Activated CD4-positive, alpha-beta T cell treated with anti-CD3 and anti-CD28 coated beads for 36 hours (primary cell): ENCODE measurements around the gene BCKDHB. TPM values are rescaled to one million over a fixed set of nuclear protein-coding genes. Genes with fewer than 3 reads are reported as not detected.
"Not testable (repeated sequence)": the region's sequence is repeated elsewhere in the genome, so short reads cannot be mapped to it uniquely, and the experiment has no call there.

ENCODE experiments used
- ATAC-seq: fragments of 200-7000 bp; cut with Tn5 transposase; one replicate; pipeline ENCODE4 v1.10.0; 2021; ENCODE audit warnings: mild to moderate bottlenecking, moderate library complexity
- CTCF ChIA-PET: fragments of 350-600 bp; sonication (Branson Sonifier 250); formaldehyde crosslinking; loops from one replicate; lab custom pipeline; 2021; ENCODE audit warnings: antibody characterized with exemption; lab: Charles Lee
- POLR2A ChIA-PET: fragments of 350-600 bp; sonication (Branson Sonifier 250); formaldehyde crosslinking; loops from one replicate; lab custom pipeline; 2021; ENCODE audit warnings: antibody characterized with exemption, inconsistent platforms; lab: Charles Lee
- DNase-seq: peaks from one replicate; pipeline ENCODE4 v3.0.0-alpha.2; 2020
- H3K27ac Mint-ChIP-seq: one replicate; pipeline ENCODE4 v1.8.0; 2021; ENCODE audit warnings: mixed read lengths
- H3K27me3 Mint-ChIP-seq: one replicate; pipeline ENCODE4 v1.8.0; 2021; ENCODE audit warnings: mixed read lengths
- H3K36me3 Mint-ChIP-seq: one replicate; pipeline ENCODE4 v1.8.0; 2021; ENCODE audit warnings: low read depth, mixed read lengths
- H3K4me1 Mint-ChIP-seq: one replicate; pipeline ENCODE4 v1.8.0; 2021; ENCODE audit warnings: mixed read lengths
- H3K4me3 Mint-ChIP-seq: one replicate; pipeline ENCODE4 v1.8.0; 2021; ENCODE audit warnings: mild to moderate bottlenecking, moderate library complexity, mixed read lengths
- H3K9me3 Mint-ChIP-seq: one replicate; pipeline ENCODE4 v1.8.0; 2021; ENCODE audit warnings: low read depth, mixed read lengths
- intact Hi-C, 2 experiments: fragments of 100-400 bp; cut with DNase I in 1 of 2; cut with micrococcal nuclease in 1 of 2; formaldehyde crosslinking; loops; one replicate each; pipeline versions ENCODE4 v1.14.2 to v1.15.1; 2022 to 2024; cut with DNase I, micrococcal nuclease
- total RNA-seq, 2 experiments: library from RNA; stranded (reverse); gene quantifications; one replicate each; pipeline ENCODE4 v1.2.3, GENCODE V29; 2021

BCKDHB gene
- total RNA-seq, 2 experiments from 2014 or later = 13.1 to 21.4 TPM

- Mint-ChIP-seq H3K4me3 (no peak overlapping the region), H3K27me3 (no peaks in the 10 kb centered on the region), H3K36me3 (peaks cover 14% of the 10 kb centered on the region), H3K27ac (no peak overlapping the region), H3K4me1 (peaks cover 6% of the 10 kb centered on the region), H3K9me3 (no peaks in the 10 kb centered on the region)
- DNase-seq = no peak
- CTCF ChIA-PET = interaction anchor here (0.9 to 1.0 kb wide), 2 partner anchors 8 to 25 kb away, joined by 3 read pairs; no protein-coding TSS in a partner anchor
- POLR2A ChIA-PET = no interaction called here
- ATAC-seq = no peak
- intact Hi-C loops = no loop called here
Observed at GRCh38 chr6:80287112-80287511, 180.6 kb downstream of the BCKDHB start.

GRCh38 chr6:80287607-80288006 is 181.1 kb downstream of the BCKDHB start:
- peaks cover 3% of the 10 kb centered on the region for H3K9me3 Mint-ChIP-seq
- POLR2A ChIA-PET = no interaction called here
- H3K27me3 Mint-ChIP-seq = no peaks in the 10 kb centered on the region
- H3K4me3 Mint-ChIP-seq = no peak overlapping the region
- ATAC-seq = no peak
- intact Hi-C loops = no loop called here
- H3K27ac Mint-ChIP-seq = no peak overlapping the region
- CTCF ChIA-PET = interaction anchor here (0.6 to 0.9 kb wide), 2 partner anchors 26 to 112 kb away, joined by 3 read pairs; no protein-coding TSS in a partner anchor
- DNase-seq = no peak
- H3K36me3 Mint-ChIP-seq = peaks cover 18% of the 10 kb centered on the region
- H3K4me1 Mint-ChIP-seq = peaks cover 6% of the 10 kb centered on the region

- H3K4me3 Mint-ChIP-seq = no peak overlapping the region
- peaks cover 33% of the 10 kb centered on the region for H3K36me3 Mint-ChIP-seq
- ATAC-seq (no peak), DNase-seq (no peak)
- no peaks in the 10 kb centered on the region for H3K4me1 Mint-ChIP-seq
- peaks cover 18% of the 10 kb centered on the region for H3K9me3 Mint-ChIP-seq
- ChIA-PET POLR2A (no interaction called here), CTCF (no interaction called here)
- intact Hi-C loops = no loop called here
- no peak overlapping the region for H3K27ac Mint-ChIP-seq
- H3K27me3 Mint-ChIP-seq = no peaks in the 10 kb centered on the region
Observed at GRCh38 chr6:80289727-80290126, 183.3 kb downstream of the BCKDHB start.

- ATAC-seq, DNase-seq, H3K4me3 Mint-ChIP-seq, intact Hi-C loops, H3K4me1 Mint-ChIP-seq, H3K27me3 Mint-ChIP-seq, POLR2A ChIA-PET, H3K27ac Mint-ChIP-seq, CTCF ChIA-PET: not testable (repeated sequence)
- Mint-ChIP-seq H3K36me3 (peaks cover 34% of the 10 kb centered on the region), H3K9me3 (peaks cover 26% of the 10 kb centered on the region)
Observed at GRCh38 chr6:80294531-80294930, 188.1 kb downstream of the BCKDHB start.

GRCh38 chr6:80302716-80303115 is 196.2 kb downstream of the BCKDHB start:
- Mint-ChIP-seq H3K27ac (no peak overlapping the region), H3K27me3 (no peaks in the 10 kb centered on the region), H3K4me1 (peaks cover 2% of the 10 kb centered on the region), H3K4me3 (no peak overlapping the region), H3K36me3 (peaks cover 4% of the 10 kb centered on the region), H3K9me3 (peaks cover 2% of the 10 kb centered on the region)
- CTCF ChIA-PET = no interaction called here
- POLR2A ChIA-PET = no interaction called here
- DNase-seq (no peak), ATAC-seq (no peak)
- intact Hi-C loops = no loop called here

GRCh38 chr6:80304014-80304413 is 197.5 kb downstream of the BCKDHB start:
- ATAC-seq (no peak), DNase-seq (no peak)
- intact Hi-C loops = no loop called here
- POLR2A ChIA-PET = no interaction called here
- H3K27me3 Mint-ChIP-seq = no peaks in the 10 kb centered on the region
- H3K36me3 Mint-ChIP-seq = peaks cover 6% of the 10 kb centered on the region
- H3K27ac Mint-ChIP-seq = no peak overlapping the region
- no peaks in the 10 kb centered on the region for H3K9me3 Mint-ChIP-seq
- CTCF ChIA-PET = no interaction called here
- H3K4me1 Mint-ChIP-seq = peaks cover 2% of the 10 kb centered on the region
- H3K4me3 Mint-ChIP-seq = no peak overlapping the region

- DNase-seq (no peak), ATAC-seq (no peak)
- Mint-ChIP-seq H3K36me3 (peaks cover 24% of the 10 kb centered on the region), H3K9me3 (peaks cover 14% of the 10 kb centered on the region), H3K4me1 (no peaks in the 10 kb centered on the region), H3K27me3 (no peaks in the 10 kb centered on the region), H3K27ac (no peak overlapping the region), H3K4me3 (no peak overlapping the region)
- POLR2A ChIA-PET = no interaction called here
- intact Hi-C loops = no loop called here
- CTCF ChIA-PET = no interaction called here
Observed at GRCh38 chr6:80314531-80314930, 208.1 kb downstream of the BCKDHB start.

GRCh38 chr6:80316686-80317231 is 210.3 kb downstream of the BCKDHB start:
- Mint-ChIP-seq H3K4me1 (no peaks in the 10 kb centered on the region), H3K4me3 (no peak overlapping the region), H3K27me3 (no peaks in the 10 kb centered on the region), H3K9me3 (peaks cover 10% of the 10 kb centered on the region), H3K36me3 (peaks cover 5% of the 10 kb centered on the region), H3K27ac (no peak overlapping the region)
- DNase-seq (no peak), ATAC-seq (no peak)
- intact Hi-C loops = no loop called here
- POLR2A ChIA-PET = interaction anchor here (0.7 kb wide), 1 partner anchor 36 kb away, joined by 3 read pairs; no protein-coding TSS in a partner anchor
- CTCF ChIA-PET = no interaction called here

GRCh38 chr6:80319196-80319595 is 212.7 kb downstream of the BCKDHB start:
- CTCF ChIA-PET = interaction anchor here (1.4 kb wide), 1 partner anchor 105 kb away, joined by 4 read pairs; no protein-coding TSS in a partner anchor
- Mint-ChIP-seq H3K4me3 (no peak overlapping the region), H3K27me3 (no peaks in the 10 kb centered on the region), H3K4me1 (no peaks in the 10 kb centered on the region), H3K9me3 (no peaks in the 10 kb centered on the region), H3K27ac (no peak overlapping the region), H3K36me3 (no peaks in the 10 kb centered on the region)
- ATAC-seq (no peak), DNase-seq (no peak)
- POLR2A ChIA-PET = no interaction called here
- intact Hi-C loops = no loop called here

GRCh38 chr6:80321011-80321410 is 214.5 kb downstream of the BCKDHB start:
- no peaks in the 10 kb centered on the region for H3K4me1 Mint-ChIP-seq
- CTCF ChIA-PET = no interaction called here
- ATAC-seq = no peak

GRCh38 chr6:80325742-80326141 is 219.3 kb downstream of the BCKDHB start:
- Mint-ChIP-seq H3K4me3 (no peak overlapping the region), H3K36me3 (no peaks in the 10 kb centered on the region), H3K4me1 (no peaks in the 10 kb centered on the region), H3K9me3 (no peaks in the 10 kb centered on the region), H3K27me3 (no peaks in the 10 kb centered on the region), H3K27ac (no peak overlapping the region)
- ATAC-seq = no peak
- POLR2A ChIA-PET = no interaction called here
- intact Hi-C loops = no loop called here
- CTCF ChIA-PET = no interaction called here
- DNase-seq = no peak

More at GRCh38 chr6:80321011-80321410, 214.5 kb downstream of the BCKDHB start:
- DNase-seq = no peak
- no peaks in the 10 kb centered on the region for H3K36me3 Mint-ChIP-seq
- POLR2A ChIA-PET = no interaction called here
- no peak overlapping the region for H3K4me3 Mint-ChIP-seq
- intact Hi-C loops = no loop called here
- no peaks in the 10 kb centered on the region for H3K27me3 Mint-ChIP-seq
- H3K9me3 Mint-ChIP-seq = no peaks in the 10 kb centered on the region
- no peak overlapping the region for H3K27ac Mint-ChIP-seq

GRCh38 chr6:80328652-80329051 is 222.2 kb downstream of the BCKDHB start:
- ATAC-seq (no peak), DNase-seq (no peak)
- POLR2A ChIA-PET = no interaction called here
- Mint-ChIP-seq H3K36me3 (no peaks in the 10 kb centered on the region), H3K9me3 (no peaks in the 10 kb centered on the region), H3K27me3 (no peaks in the 10 kb centered on the region), H3K27ac (no peak overlapping the region), H3K4me1 (no peaks in the 10 kb centered on the region), H3K4me3 (no peak overlapping the region)
- CTCF ChIA-PET = no interaction called here
- intact Hi-C loops = no loop called here
